Stimulated activated CD4-positive, alpha-beta T cell treated with anti-CD3 and anti-CD28 coated beads, Interleukin-1b, Interleukin-23, amount 100 ng/mL, for 48 hours (primary cell): ENCODE measurements around the gene OR13G1.
"Not testable (repeated sequence)": the region's sequence is repeated elsewhere in the genome, so short reads cannot be mapped to it uniquely, and the experiment has no call there.

ENCODE experiments used
- DNase-seq: peaks from one replicate; pipeline ENCODE4 v3.0.0-alpha.2; 2020

Gene OR13G1

GRCh38 chr1:247679639-247680038, at the start of gene OR13G1:
TSS of gene OR13G1 (minus strand) at chr1:247679739. CDS start at chr1:247673041, 6,698 bp downstream.
- DNase-seq: no peak

GRCh38 chr1:247721222-247721621, 41.7 kb upstream of the OR13G1 start:
- no peak for DNase-seq

GRCh38 chr1:247716546-247716945, 37.0 kb upstream of the OR13G1 start, which contains the start of gene OR6F1:
TSS of gene OR6F1 (minus strand) at chr1:247716646. CDS start at chr1:247712755, 3,891 bp downstream.
- no peak for DNase-seq

- DNase-seq: no peak
Observed at GRCh38 chr1:247713753-247714152, 34.2 kb upstream of the OR13G1 start.

- not testable (repeated sequence) for DNase-seq
Observed at GRCh38 chr1:247710681-247711080, 31.1 kb upstream of the OR13G1 start.

- no peak for DNase-seq
Observed at GRCh38 chr1:247701338-247701737, 21.8 kb upstream of the OR13G1 start.

- peak; percentile 35 for DNase-seq
Observed at GRCh38 chr1:247681288-247681897, 1.9 kb upstream of the OR13G1 start.

GRCh38 chr1:247680171-247680570, 632 bp upstream of the OR13G1 start:
- DNase-seq: no peak

- no peak for DNase-seq
Observed at GRCh38 chr1:247669225-247669624, 10.3 kb downstream of the OR13G1 start.

GRCh38 chr1:247656221-247656875, 23.2 kb downstream of the OR13G1 start:
- DNase-seq: no peak

- no peak for DNase-seq
Observed at GRCh38 chr1:247653040-247653439, 26.5 kb downstream of the OR13G1 start.

GRCh38 chr1:247647864-247648263, 31.7 kb downstream of the OR13G1 start:
- no peak for DNase-seq

GRCh38 chr1:247646867-247647266, 32.7 kb downstream of the OR13G1 start:
- no peak for DNase-seq

- DNase-seq: no peak
Observed at GRCh38 chr1:247642742-247643141, 36.8 kb downstream of the OR13G1 start.

GRCh38 chr1:247639381-247639981, 40.1 kb downstream of the OR13G1 start:
- peak; percentile 46 for DNase-seq

GRCh38 chr1:247638781-247639180, 40.8 kb downstream of the OR13G1 start:
- no peak for DNase-seq

GRCh38 chr1:247638011-247638410, 41.5 kb downstream of the OR13G1 start:
- no peak for DNase-seq

GRCh38 chr1:247627951-247628350, 51.6 kb downstream of the OR13G1 start:
- DNase-seq: no peak
